CD14-positive monocyte (primary cell): ENCODE results near the gene PHRF1. TPM values are rescaled to one million over a fixed set of nuclear protein-coding genes. Genes with fewer than 3 reads are reported as not detected.

Experiments used
- DNase-seq, 3 donors: peaks; one replicate each; pipeline ENCODE4 v3.0.0-alpha.2; 2011 to 2022
- H2AFZ ChIP-seq: 2 replicates; pipeline ENCODE4 v1.6.0; 2012; ENCODE audit warnings: mild to moderate bottlenecking, low read depth, low read length, inconsistent platforms; ENCODE audit not compliant: insufficient read depth, poor library complexity, severe bottlenecking
- H3K27ac ChIP-seq, 2 donors: 1 replicate in 1 of 2; 2 replicates in 1 of 2; pipeline ENCODE4 v1.5.1; 2012 to 2013; ENCODE audit warnings: low read length in 2 of 2, control low read depth in 1 of 2, inconsistent platforms in 1 of 2, low read depth in 1 of 2, mild to moderate bottlenecking in 1 of 2
- H3K27me3 ChIP-seq, 2 donors: one replicate each; pipeline versions ENCODE4 v1.6.0 to v1.6.1; 2011 to 2013; ENCODE audit warnings: low read length in 2 of 2; ENCODE audit not compliant: control insufficient read depth in 2 of 2, insufficient read depth in 2 of 2
- H3K36me3 ChIP-seq, 2 donors: replicated peaks in 1 of 2; 1 replicate in 1 of 2; 2 replicates in 1 of 2; pipeline versions ENCODE4 v1.5.1 to v1.6.1; 2012 to 2013; ENCODE audit warnings: low read length in 2 of 2, control low read depth in 1 of 2, inconsistent platforms in 1 of 2, mild to moderate bottlenecking in 1 of 2; ENCODE audit not compliant: insufficient read depth in 2 of 2, control insufficient read depth in 1 of 2
- H3K4me1 ChIP-seq, 2 donors: 1 replicate in 1 of 2; 2 replicates in 1 of 2; pipeline versions ENCODE4 v1.5.1 to v1.6.1; 2012 to 2013; ENCODE audit warnings: low read length in 2 of 2, control low read depth in 1 of 2, inconsistent platforms in 1 of 2, mild to moderate bottlenecking in 1 of 2, moderate library complexity in 1 of 2; ENCODE audit not compliant: insufficient read depth in 2 of 2, control insufficient read depth in 1 of 2
- H3K4me2 ChIP-seq: replicated peaks from 2 replicates; pipeline ENCODE3; 2012; ENCODE audit warnings: low read length, moderate library complexity, mild to moderate bottlenecking; ENCODE audit not compliant: poor library complexity, severe bottlenecking; ENCODE audit errors: extremely low read depth
- H3K4me3 ChIP-seq, 3 experiments: fragments of 200-600 bp in 1 of 3; sonication (generic) in 1 of 3; replicated peaks in 1 of 3; 1 replicate in 2 of 3; 2 replicates in 1 of 3; pipeline ENCODE4 v1.5.1; 2011 to 2013; ENCODE audit warnings: low read length in 3 of 3, mild to moderate bottlenecking in 3 of 3, control low read depth in 2 of 3, low read depth in 2 of 3, inconsistent platforms in 1 of 3, moderate library complexity in 1 of 3
- H3K79me2 ChIP-seq: 2 replicates; pipeline ENCODE4 v1.6.0; 2012; ENCODE audit warnings: mild to moderate bottlenecking, control low read depth, inconsistent platforms, low read length, moderate library complexity; ENCODE audit not compliant: insufficient read depth
- H3K9ac ChIP-seq: 2 replicates; pipeline ENCODE4 v1.6.0; 2017; ENCODE audit warnings: low read length, mild to moderate bottlenecking; ENCODE audit not compliant: insufficient read depth, poor library complexity, severe bottlenecking
- H3K9me3 ChIP-seq, 2 donors: replicated peaks in 1 of 2; 1 replicate in 1 of 2; 2 replicates in 1 of 2; pipeline versions ENCODE4 v1.5.1 to v1.6.1; 2012 to 2013; ENCODE audit warnings: low read length in 2 of 2, control low read depth in 1 of 2; ENCODE audit not compliant: control insufficient read depth in 1 of 2, insufficient read depth in 1 of 2
- H4K20me1 ChIP-seq: 2 replicates; pipeline ENCODE4 v1.6.0; 2012; ENCODE audit warnings: mild to moderate bottlenecking, low read length, control low read depth, moderate library complexity; ENCODE audit not compliant: insufficient read depth
- H3K27ac Mint-ChIP-seq, 7 donors: one replicate each; pipeline ENCODE4 v1.8.0; 2020; ENCODE audit warnings: mild to moderate bottlenecking in 7 of 7, mixed read lengths in 7 of 7, moderate library complexity in 6 of 7, inconsistent platforms in 2 of 7
- H3K27me3 Mint-ChIP-seq, 3 donors: one replicate each; pipeline ENCODE4 v1.8.0; 2021 to 2022; ENCODE audit warnings: low read depth in 3 of 3, mild to moderate bottlenecking in 3 of 3, mixed read lengths in 3 of 3, moderate library complexity in 3 of 3, inconsistent platforms in 1 of 3
- H3K36me3 Mint-ChIP-seq, 2 donors: one replicate each; pipeline ENCODE4 v1.8.0; 2020; ENCODE audit warnings: mixed read lengths in 2 of 2, inconsistent platforms in 1 of 2, mild to moderate bottlenecking in 1 of 2
- H3K4me1 Mint-ChIP-seq: one replicate; pipeline ENCODE4 v1.8.0; 2020; ENCODE audit warnings: mild to moderate bottlenecking, mixed read lengths
- H3K4me3 Mint-ChIP-seq, 2 donors: one replicate each; pipeline ENCODE4 v1.8.0; 2020; ENCODE audit warnings: mild to moderate bottlenecking in 2 of 2, mixed read lengths in 2 of 2, moderate library complexity in 1 of 2
- H3K9me3 Mint-ChIP-seq, 7 donors: one replicate each; pipeline ENCODE4 v1.8.0; 2020 to 2022; ENCODE audit warnings: mixed read lengths in 7 of 7, mild to moderate bottlenecking in 6 of 7, moderate library complexity in 6 of 7, inconsistent platforms in 2 of 7
- WGBS: methylation state at CpG from one replicate; pipeline ENCODE4 v1.1.5; 2013; ENCODE audit warnings: missing lambda C conversion rate; ENCODE audit not compliant: insufficient coverage; 5-methylcytosine and 5-hydroxymethylcytosine counted together
- intact Hi-C, 2 donors: fragments of 100-400 bp; cut with micrococcal nuclease; formaldehyde crosslinking; loops; one replicate each; pipeline versions ENCODE4 v1.15.0 to v1.15.1; 2023
- polyA plus RNA-seq, 3 donors: library from polyadenylated mRNA; depleted of rRNA in 1 of 3; unstranded in 2 of 3; stranded (reverse) in 1 of 3; fragments of 300-500 nt in 2 of 3; fragments of >200 nt in 1 of 3; fragmentation: Illumina TruSeq in 2 of 3; gene quantifications; 1 replicate in 2 of 3; 2 replicates in 1 of 3; pipeline ENCODE4 v1.2.3, GENCODE V29; 2012 to 2021
- TF ChIP-seq, protein P1 (sequence below): fragments of 200-600 bp; IDR thresholded peaks from one replicate; pipeline ENCODE4 v1.8.0; 2022; ENCODE audit warnings: antibody characterized with exemption, mild to moderate bottlenecking

The PHRF1 gene
- polyA plus RNA-seq, 3 donors: 1.3 to 11.1 (median 3.3) TPM

GRCh38 chr11:607971-608659 is 31.8 kb downstream of the PHRF1 start:
- WGBS: 97% methylated on average over 45 of the region's 45 CpGs
- DNase-seq: no peak
- Histone ChIP-seq H4K20me1 (peaks cover 44% of the 10 kb centered on the region), H3K4me3 (no peak overlapping the region), H3K36me3 (peaks cover 94 to 99% of the 10 kb centered on the region in 2 donors), H3K4me2 (no peak overlapping the region), H3K4me1 (peaks cover 4% of the 10 kb centered on the region in 2 donors), H3K27me3 (no peaks in the 10 kb centered on the region), H3K9me3 (no peaks in the 10 kb centered on the region), H2AFZ (no peak overlapping the region), H3K27ac (no peak overlapping the region), H3K79me2 (peaks cover 4% of the 10 kb centered on the region), H3K9ac (no peak overlapping the region)
- peaks cover 69 to 91% of the 10 kb centered on the region in 2 donors for H3K36me3 Mint-ChIP-seq
- no peaks in the 10 kb centered on the region for H3K9me3 Mint-ChIP-seq
- peaks cover 5% of the 10 kb centered on the region for H3K4me1 Mint-ChIP-seq
- H3K27ac Mint-ChIP-seq: peak overlapping the region in 2 of 7 donors; percentile 56 to 63
- H3K4me3 Mint-ChIP-seq: no peak overlapping the region
- H3K27me3 Mint-ChIP-seq: no peaks in the 10 kb centered on the region
- intact Hi-C loops: no loop called here
- TF ChIP-seq, protein P1, sequence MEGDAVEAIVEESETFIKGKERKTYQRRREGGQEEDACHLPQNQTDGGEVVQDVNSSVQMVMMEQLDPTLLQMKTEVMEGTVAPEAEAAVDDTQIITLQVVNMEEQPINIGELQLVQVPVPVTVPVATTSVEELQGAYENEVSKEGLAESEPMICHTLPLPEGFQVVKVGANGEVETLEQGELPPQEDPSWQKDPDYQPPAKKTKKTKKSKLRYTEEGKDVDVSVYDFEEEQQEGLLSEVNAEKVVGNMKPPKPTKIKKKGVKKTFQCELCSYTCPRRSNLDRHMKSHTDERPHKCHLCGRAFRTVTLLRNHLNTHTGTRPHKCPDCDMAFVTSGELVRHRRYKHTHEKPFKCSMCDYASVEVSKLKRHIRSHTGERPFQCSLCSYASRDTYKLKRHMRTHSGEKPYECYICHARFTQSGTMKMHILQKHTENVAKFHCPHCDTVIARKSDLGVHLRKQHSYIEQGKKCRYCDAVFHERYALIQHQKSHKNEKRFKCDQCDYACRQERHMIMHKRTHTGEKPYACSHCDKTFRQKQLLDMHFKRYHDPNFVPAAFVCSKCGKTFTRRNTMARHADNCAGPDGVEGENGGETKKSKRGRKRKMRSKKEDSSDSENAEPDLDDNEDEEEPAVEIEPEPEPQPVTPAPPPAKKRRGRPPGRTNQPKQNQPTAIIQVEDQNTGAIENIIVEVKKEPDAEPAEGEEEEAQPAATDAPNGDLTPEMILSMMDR: no peak

DNA sequence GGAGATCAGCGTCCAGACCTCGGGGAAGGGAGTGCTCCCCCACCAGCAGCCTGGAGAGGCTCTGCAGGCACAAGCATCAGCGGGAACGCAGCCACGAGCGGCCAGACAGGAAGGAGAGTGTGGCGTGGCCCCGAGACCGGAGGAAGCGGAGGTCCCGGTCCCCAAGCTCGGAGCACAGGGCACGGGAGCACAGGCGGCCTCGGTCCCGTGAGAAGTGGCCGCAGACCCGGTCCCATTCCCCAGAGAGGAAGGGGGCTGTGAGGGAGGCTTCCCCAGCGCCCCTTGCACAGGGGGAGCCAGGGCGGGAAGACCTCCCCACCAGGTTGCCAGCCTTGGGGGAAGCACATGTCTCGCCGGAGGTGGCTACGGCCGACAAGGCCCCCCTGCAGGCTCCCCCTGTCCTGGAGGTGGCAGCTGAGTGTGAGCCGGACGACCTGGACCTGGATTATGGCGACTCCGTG is 32.6 kb downstream of the PHRF1 start:
- Histone ChIP-seq H2AFZ (no peak overlapping the region), H3K9ac (no peak overlapping the region), H3K27ac (no peak overlapping the region), H3K36me3 (peaks cover 91 to 97% of the 10 kb centered on the region in 2 donors), H3K9me3 (no peaks in the 10 kb centered on the region), H4K20me1 (peaks cover 49% of the 10 kb centered on the region), H3K27me3 (no peaks in the 10 kb centered on the region), H3K4me3 (no peak overlapping the region), H3K4me1 (peaks cover 8 to 9% of the 10 kb centered on the region in 2 donors), H3K4me2 (no peak overlapping the region), H3K79me2 (peaks cover 8% of the 10 kb centered on the region)
- H3K4me3 Mint-ChIP-seq: no peak overlapping the region
- H3K27ac Mint-ChIP-seq: peak overlapping the region in 2 of 7 donors; percentile 33 to 43
- peaks cover 67 to 89% of the 10 kb centered on the region in 2 donors for H3K36me3 Mint-ChIP-seq
- 94% methylated on average over 9 of the region's 28 CpGs for WGBS
- peaks cover 0 to 1% (median 0%) of the 10 kb centered on the region in 3 donors for H3K27me3 Mint-ChIP-seq
- no peak for DNase-seq
- TF ChIP-seq, protein P1: no peak
- peaks cover 7% of the 10 kb centered on the region for H3K4me1 Mint-ChIP-seq
- intact Hi-C loops: no loop called here
- no peaks in the 10 kb centered on the region for H3K9me3 Mint-ChIP-seq
